BLaER1 treated with 17β-estradiol and CSF1 and Interleukin-3, amounts not matched to agents 10 nM and 100 nM (cell line): ENCODE measurements around the gene TEX19.
"Not testable (repeated sequence)": the region's sequence is repeated elsewhere in the genome, so short reads cannot be mapped to it uniquely, and the experiment has no call there.

Source experiments
- H3K27ac ChIP-seq, 11 experiments: shearing (Covaris generic); formaldehyde crosslinking; 2 replicates each; pipeline ENCODE4 v1.8.1; 2022
- H3K27me3 ChIP-seq, 11 experiments: shearing (Covaris generic); formaldehyde crosslinking; 2 replicates each; pipeline ENCODE4 v1.8.1; 2022
- H3K36me3 ChIP-seq, 11 experiments: shearing (Covaris generic); formaldehyde crosslinking; 2 replicates each; pipeline ENCODE4 v1.8.1; 2022
- H3K4me1 ChIP-seq, 10 experiments: shearing (Covaris generic); formaldehyde crosslinking; 2 replicates each; pipeline ENCODE4 v1.8.1; 2022
- H3K4me2 ChIP-seq, 11 experiments: shearing (Covaris generic); formaldehyde crosslinking; 2 replicates each; pipeline ENCODE4 v1.8.1; 2022
- H3K4me3 ChIP-seq, 10 experiments: shearing (Covaris generic); formaldehyde crosslinking; 2 replicates each; pipeline ENCODE4 v1.8.1; 2022
- H3K9ac ChIP-seq, 11 experiments: shearing (Covaris generic); formaldehyde crosslinking; 2 replicates each; pipeline ENCODE4 v1.8.1; 2022
- H3K9me3 ChIP-seq, 11 experiments: shearing (Covaris generic); formaldehyde crosslinking; replicated peaks in 1 of 11; 2 replicates each; pipeline ENCODE4 v1.8.1; 2022
- H4K20me1 ChIP-seq, 11 experiments: shearing (Covaris generic); formaldehyde crosslinking; 2 replicates each; pipeline ENCODE4 v1.8.1; 2022
- Cebpa-rat ChIP-seq, 11 experiments: shearing (Covaris generic); IDR thresholded peaks; 2 replicates each; pipeline ENCODE4 v1.8.1; 2022

Gene TEX19

DNA sequence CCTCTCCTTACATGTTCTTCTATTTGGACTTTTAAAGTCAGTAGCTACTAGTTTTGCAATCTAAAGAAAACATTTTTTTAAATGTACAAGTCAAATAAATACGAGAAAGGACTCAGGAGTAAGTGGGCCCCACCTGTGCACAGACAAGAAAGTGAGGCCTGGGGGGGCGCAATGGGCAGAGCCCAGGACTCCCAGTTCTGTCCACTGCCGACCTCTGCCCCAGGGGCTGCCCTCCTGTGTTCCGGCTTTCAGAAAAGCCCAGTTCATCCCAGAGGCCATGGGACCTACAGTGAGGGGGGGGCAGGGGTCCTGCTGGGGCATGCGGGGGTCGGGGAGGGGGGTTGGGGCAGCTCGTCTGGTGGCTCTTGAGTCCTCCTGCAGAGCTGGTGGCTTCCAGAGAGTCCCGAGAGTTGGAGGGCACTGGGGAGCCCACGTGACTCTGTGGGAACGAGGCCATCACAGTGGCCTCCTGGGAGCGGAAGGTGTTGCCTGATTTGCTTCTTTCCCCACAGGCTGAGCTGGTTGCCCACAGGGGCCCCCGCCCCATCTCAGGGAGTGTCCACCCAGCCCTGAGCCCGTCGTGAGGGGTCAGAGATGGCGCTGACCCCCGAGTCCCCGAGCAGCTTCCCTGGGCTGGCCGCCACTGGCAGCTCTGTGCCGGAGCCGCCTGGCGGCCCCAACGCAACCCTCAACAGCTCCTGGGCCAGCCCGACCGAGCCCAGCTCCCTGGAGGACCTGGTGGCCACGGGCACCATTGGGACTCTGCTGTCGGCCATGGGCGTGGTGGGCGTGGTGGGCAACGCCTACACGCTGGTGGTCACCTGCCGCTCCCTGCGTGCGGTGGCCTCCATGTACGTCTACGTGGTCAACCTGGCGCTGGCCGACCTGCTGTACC lies 14.9 kb downstream of the TEX19 start:
- H3K4me3 ChIP-seq = no peak overlapping the region
- no peak for TF ChIP-seq Cebpa-rat (IDR thresholded peaks at IDR 0.05)
- peaks cover 42 to 58% (median 47%) of the 10 kb centered on the region in 10 experiments for H3K4me1 ChIP-seq
- H3K9me3 ChIP-seq = no peaks in the 10 kb centered on the region; a peak in 1 of 22 replicates
- H3K9ac ChIP-seq = no peak overlapping the region
- H3K4me2 ChIP-seq = peak overlapping the region; percentile 74 to 97 (median 85); a peak in 18 of 22 replicates
- peaks cover 0 to 40% (median 11%) of the 10 kb centered on the region in 11 experiments; a peak in 8 of 22 replicates for H4K20me1 ChIP-seq
- no peak overlapping the region for H3K27ac ChIP-seq
- H3K27me3 ChIP-seq = peaks cover 55 to 90% (median 73%) of the 10 kb centered on the region in 11 experiments
- no peaks in the 10 kb centered on the region for H3K36me3 ChIP-seq

DNA sequence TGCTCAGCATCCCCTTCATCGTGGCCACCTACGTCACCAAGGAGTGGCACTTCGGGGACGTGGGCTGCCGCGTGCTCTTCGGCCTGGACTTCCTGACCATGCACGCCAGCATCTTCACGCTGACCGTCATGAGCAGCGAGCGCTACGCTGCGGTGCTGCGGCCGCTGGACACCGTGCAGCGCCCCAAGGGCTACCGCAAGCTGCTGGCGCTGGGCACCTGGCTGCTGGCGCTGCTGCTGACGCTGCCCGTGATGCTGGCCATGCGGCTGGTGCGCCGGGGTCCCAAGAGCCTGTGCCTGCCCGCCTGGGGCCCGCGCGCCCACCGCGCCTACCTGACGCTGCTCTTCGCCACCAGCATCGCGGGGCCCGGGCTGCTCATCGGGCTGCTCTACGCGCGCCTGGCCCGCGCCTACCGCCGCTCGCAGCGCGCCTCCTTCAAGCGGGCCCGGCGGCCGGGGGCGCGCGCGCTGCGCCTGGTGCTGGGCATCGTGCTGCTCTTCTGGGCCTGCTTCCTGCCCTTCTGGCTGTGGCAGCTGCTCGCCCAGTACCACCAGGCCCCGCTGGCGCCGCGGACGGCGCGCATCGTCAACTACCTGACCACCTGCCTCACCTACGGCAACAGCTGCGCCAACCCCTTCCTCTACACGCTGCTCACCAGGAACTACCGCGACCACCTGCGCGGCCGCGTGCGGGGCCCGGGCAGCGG lies 15.7 kb downstream of the TEX19 start:
- Histone ChIP-seq H3K9ac (no peak overlapping the region), H3K4me1 (peaks cover 41 to 56% (median 45%) of the 10 kb centered on the region in 10 experiments), H4K20me1 (peaks cover 0 to 40% (median 11%) of the 10 kb centered on the region in 11 experiments; a peak in 8 of 22 replicates), H3K4me2 (peak overlapping the region in 4 of 11 experiments; percentile 24 to 53 (median 40); a peak in 5 of 22 replicates), H3K9me3 (no peaks in the 10 kb centered on the region; a peak in 1 of 22 replicates), H3K27ac (no peak overlapping the region), H3K36me3 (no peaks in the 10 kb centered on the region), H3K27me3 (peaks cover 47 to 89% (median 71%) of the 10 kb centered on the region in 11 experiments), H3K4me3 (no peak overlapping the region)
- no peak for TF ChIP-seq Cebpa-rat (IDR thresholded peaks at IDR 0.05)

DNA sequence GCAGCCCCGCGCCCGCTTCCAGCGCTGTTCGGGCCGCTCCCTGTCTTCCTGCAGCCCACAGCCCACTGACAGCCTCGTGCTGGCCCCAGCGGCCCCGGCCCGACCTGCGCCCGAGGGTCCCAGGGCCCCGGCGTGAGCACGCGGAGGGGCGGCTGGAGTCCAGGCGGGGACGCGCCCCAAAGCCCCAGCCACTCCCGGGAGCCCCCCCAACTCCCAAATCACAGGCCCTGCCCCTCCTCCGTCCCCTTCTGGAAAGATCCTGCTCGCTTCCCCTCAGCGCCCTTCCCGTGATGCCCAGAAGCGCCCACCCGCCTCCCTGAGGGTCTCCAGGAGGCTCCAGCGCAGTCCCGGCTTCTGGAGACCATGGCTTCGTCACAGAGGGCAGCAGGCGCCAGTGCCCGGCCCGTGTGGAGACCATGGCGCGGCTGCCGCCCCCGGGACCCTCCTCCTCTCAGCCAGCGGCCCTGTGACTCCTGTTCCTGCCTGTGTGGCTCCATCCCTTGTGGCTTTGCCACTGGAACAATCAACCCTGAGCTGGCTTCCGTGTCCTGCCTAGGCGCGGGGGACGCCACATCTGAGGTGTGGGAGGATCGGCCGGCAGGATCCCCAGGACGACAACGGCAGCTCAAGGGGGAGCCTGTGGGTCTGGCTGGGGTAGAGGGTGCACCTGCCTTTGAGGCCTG lies 16.5 kb downstream of the TEX19 start:
- H3K9ac ChIP-seq = no peak overlapping the region
- peaks cover 45 to 89% (median 70%) of the 10 kb centered on the region in 11 experiments for H3K27me3 ChIP-seq
- H3K4me1 ChIP-seq = peaks cover 33 to 49% (median 39%) of the 10 kb centered on the region in 10 experiments
- H3K9me3 ChIP-seq = no peaks in the 10 kb centered on the region; a peak in 1 of 22 replicates
- TF ChIP-seq Cebpa-rat (IDR thresholded peaks at IDR 0.05) = no peak
- H3K4me3 ChIP-seq = no peak overlapping the region
- no peak overlapping the region for H3K4me2 ChIP-seq
- no peaks in the 10 kb centered on the region for H3K36me3 ChIP-seq
- no peak overlapping the region for H3K27ac ChIP-seq
- peaks cover 0 to 41% (median 11%) of the 10 kb centered on the region in 11 experiments; a peak in 8 of 22 replicates for H4K20me1 ChIP-seq

DNA sequence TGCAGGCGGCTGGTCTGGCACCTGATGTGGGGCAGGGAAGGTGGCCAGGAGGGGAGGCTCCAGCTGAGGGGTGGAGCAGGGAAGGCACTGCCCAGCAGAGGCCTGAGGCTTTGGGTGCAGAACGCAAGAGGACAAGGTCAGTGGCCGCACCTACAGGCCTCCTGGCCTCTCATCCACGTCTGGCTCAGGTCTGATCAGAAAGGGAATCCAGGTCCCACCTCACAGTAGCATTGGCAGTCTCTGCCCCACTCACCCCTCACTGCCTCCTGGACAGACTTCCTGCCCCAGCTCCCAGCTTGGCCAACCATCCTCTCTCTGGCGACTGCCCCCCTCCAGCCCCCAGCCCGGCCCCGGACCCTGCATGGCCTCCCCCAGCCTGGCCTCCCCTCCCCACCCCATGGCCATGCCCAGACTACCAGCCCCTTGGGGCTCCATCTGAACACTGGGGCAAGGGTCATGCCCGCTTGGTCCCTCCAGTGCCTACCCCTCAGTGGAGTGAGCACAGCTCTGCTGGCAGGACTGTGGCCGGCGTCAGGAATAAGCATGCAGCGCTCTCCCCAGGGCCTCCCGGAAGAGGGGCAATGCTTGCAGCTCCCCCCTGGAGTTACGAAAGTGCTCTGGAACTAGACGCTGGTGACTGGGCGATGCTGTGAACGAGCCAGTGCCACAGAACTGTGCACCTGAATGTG lies 17.1 kb downstream of the TEX19 start:
- no peaks in the 10 kb centered on the region for H3K36me3 ChIP-seq
- H3K9me3 ChIP-seq = no peaks in the 10 kb centered on the region; a peak in 1 of 22 replicates
- H3K9ac ChIP-seq = no peak overlapping the region
- H4K20me1 ChIP-seq = peaks cover 0 to 35% (median 10%) of the 10 kb centered on the region in 11 experiments; a peak in 8 of 22 replicates
- H3K4me2 ChIP-seq = no peak overlapping the region
- H3K4me3 ChIP-seq = no peak overlapping the region
- H3K4me1 ChIP-seq = peaks cover 26 to 42% (median 32%) of the 10 kb centered on the region in 10 experiments
- peaks cover 45 to 89% (median 65%) of the 10 kb centered on the region in 11 experiments for H3K27me3 ChIP-seq
- no peak for TF ChIP-seq Cebpa-rat (IDR thresholded peaks at IDR 0.05)
- no peak overlapping the region for H3K27ac ChIP-seq

DNA sequence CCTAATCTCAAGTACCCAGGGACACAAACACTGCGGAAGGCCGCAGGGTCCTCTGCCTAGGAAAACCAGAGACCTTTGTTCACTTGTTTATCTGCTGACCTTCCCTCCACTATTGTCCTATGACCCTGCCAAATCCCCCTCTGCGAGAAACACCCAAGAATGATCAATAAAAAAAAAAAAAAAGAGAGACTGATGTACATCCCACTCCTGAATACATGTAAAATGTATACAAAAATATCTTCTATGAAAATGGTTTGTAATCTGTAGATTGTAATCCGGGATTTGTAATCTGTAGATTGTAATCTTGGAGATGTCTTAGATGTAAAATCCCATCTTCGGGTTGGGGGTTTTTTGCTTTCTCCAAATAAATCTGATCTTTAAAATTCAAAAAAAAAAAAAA lies 18.2 kb downstream of the TEX19 start:
- H3K4me1 ChIP-seq = peaks cover 15 to 31% (median 21%) of the 10 kb centered on the region in 10 experiments
- not testable (repeated sequence) for H3K4me2 ChIP-seq, H3K9ac ChIP-seq, H3K9me3 ChIP-seq, H3K36me3 ChIP-seq, H3K27ac ChIP-seq, H3K4me3 ChIP-seq
- H3K27me3 ChIP-seq = peaks cover 34 to 84% (median 60%) of the 10 kb centered on the region in 11 experiments
- peaks cover 0 to 24% (median 4%) of the 10 kb centered on the region in 11 experiments; a peak in 7 of 22 replicates for H4K20me1 ChIP-seq

DNA sequence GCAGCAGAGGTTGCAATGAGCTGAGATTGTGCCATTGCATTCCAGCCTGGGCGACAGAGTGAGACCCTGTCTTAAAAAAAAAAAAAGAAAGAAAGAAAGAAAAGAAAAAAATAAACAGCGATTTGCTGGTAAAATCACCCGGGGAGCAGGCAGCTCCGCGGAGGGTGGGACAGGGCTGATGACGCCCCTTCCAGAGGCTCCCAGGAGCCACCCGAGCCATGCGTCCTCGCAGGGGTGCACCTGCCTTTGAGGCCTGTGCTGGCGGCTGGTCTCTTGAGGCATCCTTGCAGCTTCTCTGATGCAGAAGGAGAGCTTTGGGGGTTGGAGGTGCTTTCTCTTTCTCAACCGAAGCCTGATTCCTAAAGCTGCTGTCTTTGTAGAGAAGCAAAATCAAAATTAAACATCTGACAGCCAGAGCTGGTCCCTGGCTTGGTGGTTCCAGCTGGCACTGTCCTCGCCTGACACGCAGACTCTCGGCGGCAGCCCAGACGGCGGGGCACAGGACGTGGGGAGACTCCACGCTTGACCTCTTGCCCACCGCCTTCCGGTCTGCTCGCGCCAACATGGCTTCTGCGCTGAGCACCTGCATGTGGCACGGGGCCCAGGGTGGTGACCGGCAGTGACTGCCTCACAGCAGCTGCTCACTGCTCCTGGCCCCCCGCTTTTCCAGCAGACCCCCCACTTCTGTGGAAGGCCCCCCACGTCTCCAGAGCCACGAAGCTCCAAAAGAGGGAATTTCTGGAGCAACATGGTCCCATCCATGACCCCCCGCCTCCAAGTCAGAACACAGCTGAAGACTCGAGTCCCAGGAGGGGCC lies 19.1 kb downstream of the TEX19 start:
- H3K27ac ChIP-seq = no peak overlapping the region
- H3K4me3 ChIP-seq = no peak overlapping the region
- peaks cover 27 to 75% (median 52%) of the 10 kb centered on the region in 11 experiments for H3K27me3 ChIP-seq
- TF ChIP-seq Cebpa-rat (IDR thresholded peaks at IDR 0.05) = no peak
- H3K4me2 ChIP-seq = peak overlapping the region in 4 of 11 experiments; percentile 8 to 19 (median 14); a peak in 3 of 22 replicates
- H3K9me3 ChIP-seq = no peaks in the 10 kb centered on the region
- H3K4me1 ChIP-seq = peaks cover 7 to 23% (median 12%) of the 10 kb centered on the region in 10 experiments
- no peaks in the 10 kb centered on the region for H3K36me3 ChIP-seq
- H3K9ac ChIP-seq = no peak overlapping the region
- peaks cover 0 to 18% (median 0%) of the 10 kb centered on the region in 11 experiments; a peak in 5 of 22 replicates for H4K20me1 ChIP-seq

DNA sequence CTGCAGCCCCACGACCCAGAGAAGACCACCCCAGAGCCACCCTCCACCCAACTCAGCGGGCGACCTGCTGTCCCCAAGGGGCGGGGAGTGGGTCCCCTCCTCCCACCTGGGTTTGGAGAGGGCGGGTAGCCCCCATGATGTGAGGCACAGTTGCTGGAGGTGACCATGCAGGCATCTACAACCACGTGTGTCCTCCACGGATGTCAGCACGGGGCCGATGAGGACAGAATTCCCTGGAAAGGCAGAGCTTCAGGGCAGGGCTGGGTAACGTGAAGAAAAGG lies 19.6 kb downstream of the TEX19 start:
- Histone ChIP-seq H3K36me3 (no peaks in the 10 kb centered on the region), H3K27me3 (peaks cover 21 to 73% (median 49%) of the 10 kb centered on the region in 11 experiments), H3K27ac (no peak overlapping the region), H3K4me1 (peaks cover 2 to 17% (median 7%) of the 10 kb centered on the region in 10 experiments), H3K9ac (no peak overlapping the region), H4K20me1 (peaks cover 0 to 18% (median 0%) of the 10 kb centered on the region in 11 experiments; a peak in 5 of 22 replicates), H3K9me3 (no peaks in the 10 kb centered on the region), H3K4me2 (no peak overlapping the region), H3K4me3 (no peak overlapping the region)
- TF ChIP-seq Cebpa-rat (IDR thresholded peaks at IDR 0.05) = no peak
